ENCODE data around the gene LITAF.
"Not testable (repeated sequence)": the region's sequence is repeated elsewhere in the genome, so short reads cannot be mapped to it uniquely, and the experiment has no call there.

The LITAF gene

GRCh38 chr16:11597235-11598095 lies 10.7 kb upstream of the LITAF start:
- no peak for DNase-seq (ENCODE audit: low spot score)

DNA sequence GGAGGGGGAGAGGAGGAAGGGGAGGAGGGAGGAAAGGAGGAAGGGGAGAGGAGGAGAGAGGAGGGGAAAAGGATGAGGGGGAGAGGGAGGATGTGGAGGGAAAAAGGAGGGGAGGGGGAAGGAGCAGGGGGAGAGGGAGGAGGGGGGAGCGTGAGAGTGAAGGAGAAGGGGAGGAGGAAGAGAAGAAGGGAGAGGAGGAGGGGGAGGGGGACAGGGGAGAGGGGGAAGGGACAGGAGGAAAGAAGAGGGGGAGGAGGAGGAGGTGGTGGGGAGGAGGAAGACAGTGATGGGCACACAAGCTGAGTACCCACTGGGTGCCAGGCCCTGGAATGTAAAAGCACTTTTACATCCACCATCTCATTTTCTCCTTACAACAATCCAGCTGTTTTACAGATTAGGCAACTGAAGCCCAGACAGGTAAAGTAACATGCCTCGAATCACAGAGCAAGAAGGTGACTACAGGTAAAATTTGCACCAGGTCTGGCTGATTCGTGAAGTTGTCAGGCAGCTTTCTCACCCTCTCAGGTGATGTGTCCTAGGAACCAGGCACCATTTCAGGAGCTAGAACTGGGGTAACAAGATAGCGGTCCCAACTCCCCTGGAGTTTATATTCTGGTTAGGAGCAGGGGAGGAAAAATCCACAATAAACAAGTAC lies 10.0 kb upstream of the LITAF start:
- no peak for DNase-seq (ENCODE audit: low spot score)

DNA sequence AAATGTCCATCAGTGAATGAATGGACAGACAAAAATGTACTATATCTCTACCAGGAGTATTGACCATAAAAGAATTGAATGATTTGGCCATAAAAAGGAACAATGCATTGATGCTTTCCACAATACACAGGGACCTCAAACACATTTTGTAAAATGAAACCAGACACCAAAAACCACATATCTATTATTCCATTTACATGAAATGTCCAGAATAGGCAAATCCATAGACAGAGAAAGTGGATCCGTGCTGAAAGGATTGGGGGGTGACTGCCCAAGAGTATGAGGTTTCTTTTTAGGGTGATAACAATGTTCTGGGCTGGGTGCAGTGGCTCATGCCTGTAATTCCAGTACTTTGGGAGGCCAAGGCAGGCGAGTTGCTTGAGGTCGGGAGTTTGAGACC lies 6.9 kb upstream of the LITAF start:
- no peak for DNase-seq (ENCODE audit: low spot score)

DNA sequence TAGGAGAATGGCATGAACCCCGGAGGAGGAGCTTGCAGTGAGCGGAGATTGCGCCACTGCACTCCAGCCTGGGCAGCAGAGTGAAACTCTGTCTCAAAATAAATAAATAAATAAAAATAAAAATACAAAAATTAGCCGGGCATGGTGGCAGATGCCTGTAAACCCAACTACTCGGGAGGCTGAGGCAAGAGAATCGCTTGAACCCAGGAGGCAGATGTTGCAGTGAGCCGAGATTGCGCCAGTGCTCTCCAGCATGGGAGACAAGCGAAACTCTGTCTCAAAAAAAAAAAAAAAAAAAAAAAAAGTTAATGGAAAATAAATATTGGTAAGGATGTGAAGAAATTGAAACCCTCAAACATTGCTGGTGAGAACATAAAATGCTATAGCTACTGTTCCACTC lies 6.4 kb upstream of the LITAF start:
- DNase-seq (ENCODE audit: low spot score) = not testable (repeated sequence)

DNA sequence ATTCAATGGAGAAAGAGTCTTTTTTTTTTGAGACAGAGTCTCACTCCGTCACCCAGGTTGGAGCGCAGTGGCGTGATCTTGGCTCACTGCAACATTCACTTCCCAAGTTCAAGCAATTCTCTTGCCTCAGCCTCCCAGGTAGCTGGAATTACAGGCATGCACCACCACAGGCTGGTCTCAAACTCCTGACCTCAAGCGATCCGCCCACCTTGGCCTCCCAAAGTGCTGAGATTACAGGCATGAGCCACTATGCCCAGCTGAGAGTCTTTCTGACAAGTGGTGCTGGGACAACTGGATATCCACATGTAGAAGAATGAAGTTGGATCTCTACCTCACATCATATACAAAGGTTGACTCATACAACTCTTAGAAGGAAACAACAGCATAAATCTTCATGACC lies 4.9 kb upstream of the LITAF start:
- DNase-seq (ENCODE audit: low spot score) = not testable (repeated sequence)

DNA sequence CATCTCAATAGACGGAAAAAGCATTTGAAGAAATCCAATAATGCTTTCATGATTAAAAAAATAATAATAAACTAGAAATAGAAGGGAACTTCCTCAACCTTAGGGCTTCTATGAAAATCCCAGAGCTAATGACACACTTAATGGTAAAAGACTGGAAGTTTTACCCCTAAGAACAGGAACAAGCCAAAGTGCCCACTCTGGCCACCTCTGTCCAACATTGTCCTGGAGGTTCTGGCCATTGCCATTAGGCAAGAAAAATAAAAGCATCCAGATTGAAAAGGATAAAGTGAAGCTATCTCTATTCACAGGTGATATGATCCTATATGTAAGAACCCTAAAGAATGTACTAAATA lies 2.5 kb upstream of the LITAF start:
- no peak for DNase-seq (ENCODE audit: low spot score)

DNA sequence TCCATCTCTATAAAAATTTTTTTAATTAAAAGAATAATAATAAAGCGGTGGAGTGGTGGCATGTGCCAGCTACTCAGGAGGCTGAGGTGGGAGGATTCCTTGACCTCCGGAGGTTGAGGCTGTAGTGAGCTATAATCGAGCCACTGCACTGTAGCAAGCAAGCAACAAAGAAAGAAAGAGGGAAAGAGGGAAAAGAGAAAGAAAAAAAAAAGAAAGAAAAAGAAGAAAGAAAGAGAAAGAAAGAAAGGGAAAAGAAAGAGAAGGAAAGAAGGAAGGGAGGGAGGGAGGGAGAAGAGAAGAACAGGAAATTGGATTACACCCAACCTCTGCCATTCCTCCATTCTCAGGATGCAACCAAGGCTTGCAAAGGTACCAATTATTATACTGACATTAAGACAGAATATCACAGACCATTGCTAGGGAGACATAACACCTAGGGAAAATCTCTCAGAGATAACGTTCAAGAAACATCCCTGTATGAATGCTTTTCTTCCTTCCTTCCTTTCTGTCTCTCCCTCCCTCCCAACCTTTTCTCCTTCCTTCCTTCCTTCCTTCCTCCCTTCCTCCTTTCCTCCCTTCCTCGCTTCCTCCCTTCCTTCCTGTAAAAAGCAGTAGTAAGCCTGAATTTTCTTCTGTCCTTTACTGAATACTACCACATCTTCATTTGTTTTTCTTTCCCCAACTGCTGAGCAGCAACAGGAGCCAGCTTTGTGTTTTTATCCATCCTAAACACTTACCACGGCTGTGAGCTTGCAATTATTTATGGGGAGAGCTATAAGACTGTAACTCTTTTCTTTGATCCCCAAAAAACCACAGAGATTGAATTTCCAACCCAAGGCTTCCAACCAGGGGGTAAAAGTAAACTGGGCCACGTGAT lies 1.8 kb upstream of the LITAF start:
- no peak for DNase-seq (ENCODE audit: low spot score)

DNA sequence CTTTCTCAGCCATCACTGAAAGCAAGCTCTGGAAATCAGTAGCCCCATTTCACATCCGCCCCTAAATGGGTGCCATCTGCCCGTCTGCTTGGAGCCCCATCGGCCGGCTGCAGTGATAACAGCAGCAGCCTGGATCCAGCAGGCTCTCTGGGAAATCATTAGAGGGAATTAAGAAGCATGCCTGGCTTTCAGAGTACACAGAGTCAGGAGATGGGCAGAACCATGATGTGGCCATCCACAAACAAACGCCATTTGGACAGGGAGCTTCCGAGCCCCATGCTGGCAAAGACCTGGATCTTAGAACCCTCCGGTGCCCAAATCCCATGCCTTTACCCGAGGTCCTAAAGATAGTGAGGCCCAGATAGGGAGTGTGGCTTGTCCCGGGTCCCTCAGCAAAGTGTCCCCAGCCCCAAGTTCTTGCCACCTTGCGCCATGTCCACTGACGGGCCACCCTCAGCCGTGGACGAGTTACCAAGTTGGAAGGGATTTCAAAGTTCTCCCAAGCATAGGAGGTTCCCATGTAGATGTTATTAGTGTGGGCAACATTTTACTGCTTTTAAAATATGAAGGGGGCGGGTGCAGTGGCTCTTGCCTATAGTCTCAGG lies 1.0 kb upstream of the LITAF start:
- no peak for DNase-seq (ENCODE audit: low spot score)

GRCh38 chr16:11586378-11586855 lies 302 bp downstream of the LITAF start:
- DNase-seq (ENCODE audit: low spot score) = peak; percentile 15

DNA sequence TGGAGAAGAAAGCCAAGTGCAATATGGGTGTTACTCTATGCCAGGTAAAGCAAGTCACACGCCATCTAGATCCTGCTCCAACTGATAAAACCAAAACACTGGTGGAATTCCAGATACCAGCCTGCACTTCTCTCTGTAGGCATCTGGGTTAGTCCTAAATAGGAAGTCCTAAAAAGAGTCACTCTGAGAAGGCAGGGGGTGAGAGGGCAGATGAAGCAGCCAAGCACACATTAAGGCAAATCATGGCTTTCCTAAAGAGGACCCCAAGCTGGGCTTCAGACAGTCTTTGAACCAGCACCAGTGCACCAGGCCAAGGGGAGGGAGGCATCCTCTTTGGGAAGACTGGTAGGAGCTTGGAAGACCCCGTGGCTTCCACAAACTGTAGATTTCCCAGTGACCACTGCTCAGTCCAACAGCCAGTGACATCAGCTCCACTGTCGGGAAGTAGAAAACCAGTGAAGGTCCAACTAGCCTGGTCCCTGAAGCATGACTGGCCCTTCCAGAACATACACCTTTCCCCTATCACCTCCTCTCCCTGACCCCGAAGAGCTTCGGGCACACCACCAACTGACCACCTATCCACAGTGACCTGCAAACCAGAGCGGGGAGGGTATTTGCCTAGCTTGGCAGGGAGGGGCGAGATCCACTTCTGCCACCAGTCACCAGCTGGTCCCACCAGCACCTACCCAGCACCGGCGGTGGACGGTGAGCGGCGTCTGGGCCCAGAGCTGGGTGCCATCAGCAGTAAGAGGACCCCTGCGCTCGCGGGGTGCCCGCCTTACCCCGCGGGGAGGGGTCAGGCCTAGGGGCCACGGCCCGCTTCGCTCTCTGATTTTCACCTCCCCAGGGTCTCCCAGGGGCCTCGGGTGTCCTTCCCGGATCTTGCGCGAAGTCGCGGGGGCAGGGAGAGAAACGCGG lies 1.0 kb downstream of the LITAF start:
- peak; percentile 51 for DNase-seq (ENCODE audit: low spot score)

DNA sequence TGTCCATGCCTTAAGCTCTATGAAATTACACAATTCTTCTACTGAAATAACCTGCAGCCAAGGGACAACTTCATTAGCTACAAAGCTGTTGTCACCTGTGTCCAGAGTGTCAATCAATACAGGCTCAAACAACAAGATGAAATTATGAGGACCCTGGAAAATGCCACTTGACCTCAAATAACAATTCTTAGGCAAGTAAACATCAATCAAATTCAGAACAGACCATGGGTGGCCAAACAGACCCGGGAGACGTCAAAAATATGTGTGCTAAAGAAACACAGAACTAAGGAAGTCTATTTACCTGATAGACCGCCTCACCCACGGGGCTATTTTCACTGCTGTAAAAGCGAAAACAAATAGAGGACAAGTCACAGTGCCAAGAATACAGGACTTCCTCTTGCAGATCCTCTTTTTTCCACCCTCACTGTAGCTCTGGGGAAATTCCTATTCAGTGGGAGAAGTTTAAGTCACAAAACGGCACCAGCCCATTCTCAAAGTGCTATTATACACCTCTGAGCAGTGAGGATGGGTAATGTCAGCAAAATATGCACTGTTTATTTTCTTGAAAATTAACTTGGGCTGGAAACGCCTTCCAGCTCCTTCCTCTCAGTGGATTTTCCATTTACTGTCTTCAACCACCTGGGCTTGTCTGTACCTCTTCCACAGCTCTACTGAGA lies 2.7 kb downstream of the LITAF start:
- DNase-seq (ENCODE audit: low spot score) = no peak

DNA sequence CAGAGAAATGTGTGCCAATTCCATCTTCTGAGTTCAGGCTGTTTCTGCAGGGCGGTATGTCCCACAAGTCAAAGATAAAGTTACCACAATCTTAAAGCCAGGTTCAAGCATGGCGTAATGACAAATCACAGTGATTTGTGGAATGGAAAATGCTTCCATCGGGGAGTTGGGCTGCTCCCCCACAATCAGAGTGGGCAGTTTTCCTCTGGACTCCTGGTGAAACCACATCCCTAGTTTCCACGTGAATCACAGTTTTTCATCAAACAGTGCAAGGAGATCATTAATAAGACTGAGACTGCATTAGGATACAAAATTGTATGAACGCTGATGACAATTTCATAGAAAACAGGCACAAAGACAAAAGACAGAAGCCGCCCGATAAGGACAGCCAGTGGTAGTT lies 3.6 kb downstream of the LITAF start:
- DNase-seq (ENCODE audit: low spot score) = no peak

- DNase-seq (ENCODE audit: low spot score) = no peak
Measured at GRCh38 chr16:11582157-11582814, 4.4 kb downstream of the LITAF start.

GRCh38 chr16:11581678-11582077 lies 5.0 kb downstream of the LITAF start:
- DNase-seq (ENCODE audit: low spot score) = no peak

- no peak for DNase-seq (ENCODE audit: low spot score)
Measured at GRCh38 chr16:11580451-11581086, 6.2 kb downstream of the LITAF start.

DNA sequence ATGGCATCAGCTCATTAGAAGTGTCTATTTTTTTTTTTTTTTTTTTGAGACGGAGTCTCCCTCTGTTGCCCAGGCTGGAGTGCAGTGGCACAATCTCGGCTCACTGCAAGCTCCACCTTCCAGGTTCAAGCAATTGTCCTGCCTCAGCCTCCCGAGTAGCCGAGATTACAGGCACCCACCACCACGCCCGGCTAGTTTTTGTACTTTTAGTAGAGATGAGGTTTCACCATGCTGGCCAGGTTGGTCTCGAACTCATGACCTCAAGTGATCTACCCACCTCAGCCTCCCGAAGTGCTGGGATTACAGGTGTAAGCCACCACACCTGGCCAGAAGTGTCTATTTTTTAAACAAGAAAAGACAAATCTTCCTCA lies 9.4 kb downstream of the LITAF start:
- DNase-seq (ENCODE audit: low spot score) = not testable (repeated sequence)

DNA sequence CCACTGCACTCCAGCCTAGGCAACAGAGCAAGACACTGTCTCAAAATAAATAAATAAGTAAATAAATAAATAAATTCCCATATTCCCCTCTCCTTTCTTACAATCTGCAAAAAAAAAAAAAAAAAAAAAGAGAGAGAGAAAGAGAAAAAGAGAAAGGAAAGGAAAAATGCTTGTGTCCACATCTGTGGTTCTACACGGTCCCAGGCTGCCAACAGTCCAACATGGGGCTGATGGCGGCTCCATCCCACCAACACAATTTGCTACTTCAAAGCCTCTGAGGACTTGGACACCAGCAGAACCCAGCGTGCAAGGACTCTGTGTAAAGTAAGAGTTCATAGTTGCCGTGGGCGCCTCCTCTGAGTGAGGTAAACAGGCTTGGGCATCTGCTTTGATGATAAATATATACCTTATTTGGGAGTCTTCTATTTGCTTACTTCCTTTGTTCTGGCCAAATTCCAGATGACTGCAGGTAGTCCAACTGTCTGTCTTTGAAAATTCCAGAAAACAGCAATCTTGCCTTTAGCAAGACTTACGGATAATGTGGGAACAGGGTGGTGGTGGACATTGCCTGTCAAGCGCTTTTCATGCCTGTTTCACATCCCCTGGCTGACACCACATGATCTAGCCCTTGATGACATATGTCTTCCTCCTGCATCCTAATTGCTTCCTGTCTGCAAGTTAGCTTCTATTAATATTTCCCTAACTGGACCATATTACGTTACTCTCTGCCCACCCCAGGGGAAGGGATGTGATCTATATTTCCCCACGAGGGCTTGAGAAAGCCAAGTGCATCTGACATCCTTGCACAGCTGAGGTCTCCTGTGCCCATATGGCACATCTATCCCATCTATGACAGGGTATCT lies 10.1 kb downstream of the LITAF start:
- DNase-seq (ENCODE audit: low spot score) = no peak

DNA sequence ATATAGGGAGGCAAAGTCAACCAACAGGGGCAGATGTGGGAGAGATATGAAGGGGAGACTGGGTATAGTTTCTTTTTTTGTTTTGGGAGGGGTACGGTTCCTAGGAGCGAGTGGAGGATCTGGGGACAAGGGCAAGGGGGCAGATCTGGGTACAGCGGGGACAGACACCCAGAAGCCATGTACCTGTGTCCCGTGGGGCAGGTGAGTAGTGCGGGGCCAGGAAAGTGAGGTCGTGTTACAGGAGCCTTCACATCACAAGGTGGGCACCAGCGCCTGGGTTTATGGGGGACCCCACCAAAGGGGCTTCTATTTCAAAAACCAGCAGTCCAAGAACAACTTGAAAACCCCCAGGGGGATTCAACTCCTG lies 11.5 kb downstream of the LITAF start:
- DNase-seq (ENCODE audit: low spot score) = no peak

All from RKO (cell line).